AG04450 (cell line): Measurements from ENCODE around the gene ANKRD62. TPM values are rescaled to one million over a fixed set of nuclear protein-coding genes. Genes with fewer than 3 reads are reported as not detected.

Experiments used
- CTCF ChIA-PET: fragments of 300-600, 350-600 bp; formaldehyde crosslinking; extraction: SDS; loops from one replicate; lab custom pipeline; 2022; ENCODE audit warnings: antibody characterized with exemption, inconsistent platforms; lab: Charles Lee
- POLR2A ChIA-PET: fragments of 350-600 bp; formaldehyde crosslinking; extraction: SDS; loops from one replicate; lab custom pipeline; 2021; ENCODE audit warnings: antibody characterized with exemption, inconsistent platforms; lab: Yijun Ruan, JAX
- DNase-seq: peaks from one replicate; pipeline ENCODE4 v3.0.0-alpha.2; 2011; ENCODE audit warnings: low read depth, low spot score
- H3K27ac ChIP-seq: one replicate; pipeline ENCODE4 v1.5.1; 2012; ENCODE audit warnings: low read depth, low read length, control low read depth
- H3K27me3 ChIP-seq: one replicate; pipeline ENCODE4 v1.6.0; 2012; ENCODE audit warnings: low read length; ENCODE audit not compliant: control insufficient read depth, insufficient read depth
- H3K4me3 ChIP-seq: 2 replicates; pipeline ENCODE4 v1.5.1; 2011; ENCODE audit warnings: mild to moderate bottlenecking, low read depth, low read length, control low read depth
- H3K9me3 ChIP-seq: 2 replicates; pipeline ENCODE4 v1.5.1; 2012; ENCODE audit warnings: low read length; ENCODE audit not compliant: control insufficient read depth, insufficient read depth
- polyA plus RNA-seq: library from polyadenylated mRNA; depleted of rRNA; stranded (reverse); fragments of >200 nt; gene quantifications from 2 replicates; pipeline ENCODE4 v1.2.3, GENCODE V29; 2011; rRNA removed
- small RNA-seq: library from RNA; depleted of rRNA; stranded (forward); fragments of <200 nt; gene quantifications from one replicate; pipeline ENCODE3, GENCODE V24; 2012; ENCODE audit warnings: low read depth; ENCODE audit not compliant: insufficient read length
- TF ChIP-seq, protein P1 (sequence below): IDR thresholded peaks from 2 replicates; pipeline ENCODE4 v1.5.1; 2011; ENCODE audit warnings: low read depth, low read length, control low read depth, inconsistent platforms

The ANKRD62 gene
- polyA plus RNA-seq, 1 experiment, result not detected

DNA sequence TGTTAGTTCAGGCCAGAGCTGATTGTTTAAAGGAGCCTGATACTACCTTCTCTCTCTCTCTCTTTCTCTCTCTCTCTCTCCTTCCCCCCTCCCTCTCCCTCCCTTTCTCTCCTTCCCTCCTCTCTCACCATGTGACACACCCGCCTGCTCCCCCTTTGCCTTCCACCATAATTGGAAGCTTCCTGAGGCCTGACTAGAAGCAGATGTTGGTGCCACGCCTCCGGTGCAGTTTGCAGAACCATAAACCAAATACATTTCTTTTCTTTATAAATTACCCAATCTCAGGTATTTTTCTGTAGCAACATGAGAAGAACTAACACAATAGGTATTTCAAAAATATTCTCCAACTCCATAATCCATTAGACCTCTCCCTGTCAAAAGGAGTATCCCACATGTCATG, 62.4 kb downstream of the ANKRD62 start:
- TF ChIP-seq, protein P1, sequence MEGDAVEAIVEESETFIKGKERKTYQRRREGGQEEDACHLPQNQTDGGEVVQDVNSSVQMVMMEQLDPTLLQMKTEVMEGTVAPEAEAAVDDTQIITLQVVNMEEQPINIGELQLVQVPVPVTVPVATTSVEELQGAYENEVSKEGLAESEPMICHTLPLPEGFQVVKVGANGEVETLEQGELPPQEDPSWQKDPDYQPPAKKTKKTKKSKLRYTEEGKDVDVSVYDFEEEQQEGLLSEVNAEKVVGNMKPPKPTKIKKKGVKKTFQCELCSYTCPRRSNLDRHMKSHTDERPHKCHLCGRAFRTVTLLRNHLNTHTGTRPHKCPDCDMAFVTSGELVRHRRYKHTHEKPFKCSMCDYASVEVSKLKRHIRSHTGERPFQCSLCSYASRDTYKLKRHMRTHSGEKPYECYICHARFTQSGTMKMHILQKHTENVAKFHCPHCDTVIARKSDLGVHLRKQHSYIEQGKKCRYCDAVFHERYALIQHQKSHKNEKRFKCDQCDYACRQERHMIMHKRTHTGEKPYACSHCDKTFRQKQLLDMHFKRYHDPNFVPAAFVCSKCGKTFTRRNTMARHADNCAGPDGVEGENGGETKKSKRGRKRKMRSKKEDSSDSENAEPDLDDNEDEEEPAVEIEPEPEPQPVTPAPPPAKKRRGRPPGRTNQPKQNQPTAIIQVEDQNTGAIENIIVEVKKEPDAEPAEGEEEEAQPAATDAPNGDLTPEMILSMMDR, result no peak
- Histone ChIP-seq H3K9me3 (no peaks in the 10 kb centered on the region), H3K27ac (no peak overlapping the region), H3K4me3 (no peak overlapping the region), H3K27me3 (peaks cover 7% of the 10 kb centered on the region)
- POLR2A ChIA-PET, result no interaction called here
- CTCF ChIA-PET, result no interaction called here
- no peak for DNase-seq

DNA sequence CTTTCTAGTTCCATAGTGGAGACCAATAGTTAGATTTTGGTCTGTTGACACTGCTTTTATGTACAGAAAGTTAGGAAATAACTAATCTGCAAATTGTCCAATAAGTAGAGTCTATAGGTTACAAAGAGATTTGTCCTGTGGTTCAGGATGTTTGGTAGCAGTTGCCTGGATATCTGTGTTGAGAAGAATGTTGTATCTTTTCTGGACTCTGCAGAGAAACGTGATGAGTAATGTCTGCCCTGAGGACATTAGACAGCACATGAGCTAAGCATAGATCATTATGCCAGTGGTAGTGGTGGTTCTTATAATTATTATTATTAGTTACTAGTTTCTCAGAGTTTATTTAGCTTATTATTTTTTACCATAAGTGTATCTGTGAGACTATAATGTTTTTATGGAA, 65.8 kb downstream of the ANKRD62 start:
- H3K27me3 ChIP-seq, result peaks cover 2% of the 10 kb centered on the region
- no peak for DNase-seq
- POLR2A ChIA-PET, result no interaction called here

DNA sequence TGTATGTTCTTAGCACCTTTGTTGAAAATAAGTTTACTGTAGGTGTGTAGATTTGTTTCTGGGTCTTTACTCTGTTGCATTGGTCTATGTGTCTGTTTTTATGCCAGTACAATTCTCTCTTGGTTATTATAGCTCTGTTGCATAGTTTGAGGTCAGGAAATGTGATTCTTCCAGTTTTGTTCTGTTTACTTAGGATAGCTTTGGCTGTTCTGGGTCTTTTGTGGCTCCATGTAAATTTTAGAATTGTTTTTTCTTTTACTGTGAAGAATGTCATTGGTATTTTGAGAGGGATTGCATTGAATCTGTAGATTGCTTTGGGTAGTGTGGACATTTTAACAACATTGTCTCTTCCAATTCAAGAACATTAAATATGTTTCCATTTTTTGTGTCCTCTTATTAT, 69.1 kb downstream of the ANKRD62 start:
- Histone ChIP-seq H3K27ac (no peak overlapping the region), H3K4me3 (no peak overlapping the region), H3K9me3 (no peaks in the 10 kb centered on the region), H3K27me3 (peaks cover 2% of the 10 kb centered on the region)
- ChIA-PET POLR2A (no interaction called here), CTCF (no interaction called here)
- TF ChIP-seq, protein P1, result no peak
- DNase-seq, result no peak

More for the DNA sequence above, 65.8 kb downstream of the ANKRD62 start:
- TF ChIP-seq, protein P1, result no peak
- Histone ChIP-seq H3K27ac (no peak overlapping the region), H3K4me3 (no peak overlapping the region), H3K9me3 (no peaks in the 10 kb centered on the region)
- CTCF ChIA-PET, result no interaction called here

DNA sequence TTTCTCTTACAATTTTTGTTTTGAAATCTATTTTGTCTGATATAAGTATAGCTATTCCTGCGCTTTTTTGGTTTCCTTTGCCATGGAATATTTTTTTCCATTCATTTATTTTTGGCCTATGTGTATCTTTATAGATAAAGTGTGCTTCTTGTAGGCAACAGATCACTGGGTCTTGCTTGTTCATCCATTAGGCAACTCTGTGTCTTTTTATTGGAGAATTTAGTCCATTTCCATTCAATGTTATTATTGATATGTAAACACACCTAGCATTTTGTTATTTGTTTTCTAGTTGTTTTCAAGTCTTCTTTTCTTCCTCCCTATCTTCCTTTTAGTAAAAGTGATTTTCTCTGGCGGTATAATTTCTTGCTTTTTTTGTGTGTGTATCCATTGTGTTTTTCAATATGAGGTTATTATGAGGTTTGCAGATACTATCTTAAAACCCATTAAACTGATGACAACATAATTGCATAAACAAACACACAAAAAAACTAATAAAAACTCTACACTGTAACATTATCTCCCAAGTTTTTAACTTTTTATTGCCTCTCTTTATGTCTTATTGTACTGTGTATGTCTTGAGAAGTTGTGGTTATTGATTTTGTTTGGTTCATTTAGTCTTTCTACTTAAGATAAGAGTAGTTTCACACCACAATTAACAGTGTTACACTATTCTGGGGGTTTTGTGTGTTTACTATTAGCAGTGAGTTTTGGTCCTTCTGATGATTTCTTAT, 71.6 kb downstream of the ANKRD62 start:
- TF ChIP-seq, protein P1, result no peak
- Histone ChIP-seq H3K4me3 (no peak overlapping the region), H3K9me3 (no peaks in the 10 kb centered on the region), H3K27ac (no peak overlapping the region), H3K27me3 (peaks cover 2% of the 10 kb centered on the region)
- DNase-seq, result no peak
- ChIA-PET POLR2A (no interaction called here), CTCF (no interaction called here)

Small RNA genes lying within 50 kb of the gene (small RNA-seq; reads per million reads assigned to genes)
- not detected for gene RNU6-324P

Other genes starting within 250 kb of the ANKRD62 start
- gene CHMP1B, start 242.4 kb upstream of the ANKRD62 start, polyA plus RNA-seq, result 32.3 and 32.6 TPM in 2 replicates
- gene MPPE1, start 185.5 kb upstream of the ANKRD62 start, polyA plus RNA-seq, result 21.1 and 21.9 TPM in 2 replicates
- 12.8 and 15.3 TPM in 2 replicates for gene IMPA2, start 112.3 kb upstream of the ANKRD62 start, polyA plus RNA-seq
- 0.17 TPM in 1 of 2 replicates, not detected in the other for gene CIDEA, start 160.5 kb downstream of the ANKRD62 start, polyA plus RNA-seq
- 398 and 553 TPM in 2 replicates for gene TUBB6, start 214.4 kb downstream of the ANKRD62 start, polyA plus RNA-seq